ENCODE results near the gene ASPSCR1.

GRCh38 chr17:82037092-82037888 lies 59.9 kb downstream of the ASPSCR1 start, which contains the start of gene DCXR:
- TF ChIP-seq EZH2 (IDR thresholded peaks at IDR 0.05; ENCODE audit: low read length, missing control alignments) (no peak), CTCF (conservative IDR thresholded peaks at IDR 0.05 in 1 of 2, IDR thresholded peaks at IDR 0.05 in 1 of 2; ENCODE audit: low read depth in 1 of 2, low read length in 2 of 2) (peak; percentile 47)
